K562 (cell line): Measurements from ENCODE around the gene SLC34A3. TPM values are rescaled to one million over a fixed set of nuclear protein-coding genes. Genes with fewer than 3 reads are reported as not detected.
A peak's percentile ranks its signal among the peaks of the same experiment; 100 is the strongest.

ENCODE experiments used
- ATAC-seq: fragments of 200-7000 bp; cut with Tn5 transposase; 3 replicates; pipeline ENCODE4 v1.9.1; 2020; ENCODE audit warnings: moderate library complexity
- BruUV-seq: library from RNA; stranded (reverse); fragments of 400-500 nt; replicated peaks from 2 replicates; lab custom pipeline; 2021; lab: Mats Ljungman, UMichigan
- CTCF ChIA-PET: fragments of 300-600 bp; formaldehyde crosslinking; extraction: SDS; loops from one replicate; lab custom pipeline; 2021; ENCODE audit warnings: low intra/inter-chr PET ratio; lab: Yijun Ruan, JAX
- POLR2A ChIA-PET: fragments of 300-600, 350-650 bp; sonication (Branson Sonifier 250); formaldehyde crosslinking; extraction: SDS; loops from one replicate; lab custom pipeline; 2021; ENCODE audit warnings: antibody characterized with exemption, inconsistent platforms; lab: Yijun Ruan, JAX
- DNase-seq, 4 experiments: peaks; one replicate each; pipeline versions ENCODE4 v3.0.0 to v3.0.0-alpha.2; 2011 to 2018; ENCODE audit warnings: low spot score in 3 of 4, mixed read lengths in 3 of 4; ENCODE audit errors: extremely low read depth in 1 of 4
- FAIRE-seq: peaks from 2 replicates; lab custom pipeline; 2011; peaks lifted over from hg19 to GRCh38; lab: Jason Lieb, UNC
- H2AFZ ChIP-seq: 2 replicates; pipeline ENCODE4 v1.6.0; 2011; ENCODE audit warnings: low read depth, low read length, control low read depth, inconsistent platforms
- H3K27ac ChIP-seq: fragments of 200-600 bp; 3 replicates; pipeline ENCODE4 v1.8.0; 2011; ENCODE audit warnings: low read depth, mild to moderate bottlenecking, control low read depth, inconsistent platforms, low read length, moderate library complexity, mixed read lengths; ENCODE audit errors: extremely low read depth
- H3K27me3 ChIP-seq, 2 experiments: fragments of 300-600 bp in 1 of 2; 2 replicates in 1 of 2; 3 replicates in 1 of 2; pipeline versions ENCODE4 v1.6.0 to v1.8.0; 2011; ENCODE audit warnings: inconsistent platforms in 2 of 2, low read length in 2 of 2, mild to moderate bottlenecking in 1 of 2, mixed read lengths in 1 of 2, moderate library complexity in 1 of 2; ENCODE audit not compliant: control insufficient read depth in 2 of 2, insufficient read depth in 2 of 2
- H3K36me3 ChIP-seq: fragments of 300-600 bp; 3 replicates; pipeline ENCODE4 v1.8.0; 2011; ENCODE audit warnings: mild to moderate bottlenecking, low read length, inconsistent platforms; ENCODE audit not compliant: control insufficient read depth, insufficient read depth
- H3K4me1 ChIP-seq, 2 experiments: fragments of 200-600 bp in 1 of 2; replicated peaks in 1 of 2; 2 replicates in 1 of 2; 3 replicates in 1 of 2; pipeline versions ENCODE4 v1.5.1 to v1.8.0; 2011; ENCODE audit warnings: inconsistent platforms in 2 of 2, low read length in 2 of 2, mild to moderate bottlenecking in 1 of 2, mixed read lengths in 1 of 2, moderate library complexity in 1 of 2; ENCODE audit not compliant: control insufficient read depth in 2 of 2, insufficient read depth in 2 of 2
- H3K4me2 ChIP-seq: 2 replicates; pipeline ENCODE4 v1.6.1; 2011; ENCODE audit warnings: low read length, control low read depth, inconsistent platforms, mixed read lengths; ENCODE audit not compliant: insufficient read depth
- H3K4me3 ChIP-seq: fragments of 200-600 bp; sonication (generic), shearing (Covaris generic); 2 replicates; pipeline ENCODE4 v1.5.1; 2016; ENCODE audit warnings: control low read depth, inconsistent platforms
- H3K79me2 ChIP-seq: fragments of 200-600 bp; 3 replicates; pipeline ENCODE4 v1.8.0; 2011; ENCODE audit warnings: low read length, inconsistent platforms; ENCODE audit not compliant: control insufficient read depth, insufficient read depth
- H3K9ac ChIP-seq, 2 experiments: 2 replicates each; pipeline versions ENCODE4 v1.6.0 to v1.6.1; 2011; ENCODE audit warnings: low read depth in 2 of 2, low read length in 2 of 2, control low read depth in 1 of 2, inconsistent platforms in 1 of 2, mild to moderate bottlenecking in 1 of 2, mixed read lengths in 1 of 2; ENCODE audit not compliant: insufficient read depth in 1 of 2
- H3K9me1 ChIP-seq: one replicate; pipeline ENCODE4 v1.6.0; 2011; ENCODE audit warnings: inconsistent platforms, mild to moderate bottlenecking, low read length, moderate library complexity; ENCODE audit not compliant: control insufficient read depth, insufficient read depth
- H3K9me3 ChIP-seq: replicated peaks from 2 replicates; pipeline ENCODE4 v1.5.1; 2011; ENCODE audit warnings: low read depth, low read length, inconsistent platforms; ENCODE audit not compliant: control insufficient read depth, insufficient read depth
- H4K20me1 ChIP-seq: replicated peaks from 2 replicates; pipeline ENCODE4 v1.6.1; 2011; ENCODE audit warnings: low read length, inconsistent platforms, mixed read lengths; ENCODE audit not compliant: control insufficient read depth, insufficient read depth
- EGR1 ChIP-seq: fragments of 450-650 bp; conservative IDR thresholded peaks from 2 replicates; pipeline ENCODE4 v1.6.1; 2017; ENCODE audit warnings: mild to moderate bottlenecking
- FOXK1 ChIP-seq: sonication (generic); formaldehyde crosslinking; IDR thresholded peaks from 2 replicates; pipeline ENCODE4 v1.8.0; 2022; ENCODE audit warnings: missing genetic modification reagents, mild to moderate bottlenecking, borderline replicate concordance
- GABPA ChIP-seq: fragments of 200-800 bp; sonication (Bioruptor generic); conservative IDR thresholded peaks from 2 replicates; pipeline ENCODE4 v1.6.1; 2016; ENCODE audit warnings: low read depth, missing genetic modification characterization, missing compliant biosample characterization
- RBM22 ChIP-seq: fragments of 200-400 bp; formaldehyde crosslinking; IDR thresholded peaks from 2 replicates; pipeline ENCODE4 v1.6.1; 2018; ENCODE audit warnings: low read length, low read depth; ENCODE audit not compliant: poor library complexity, severe bottlenecking
- YY1 ChIP-seq, 3 experiments: IDR thresholded peaks; 2 replicates each; pipeline ENCODE4 v1.6.1; 2011; ENCODE audit warnings: low read length in 2 of 3, mild to moderate bottlenecking in 2 of 3, moderate library complexity in 2 of 3, borderline replicate concordance in 1 of 3, control low read depth in 1 of 3, low read depth in 1 of 3; ENCODE audit not compliant: insufficient read depth in 3 of 3, insufficient replicate concordance in 2 of 3, control insufficient read depth in 1 of 3, insufficient read length in 1 of 3; ENCODE audit errors: extremely low read depth in 1 of 3
- ZNF717 ChIP-seq: fragments of 250-450 bp; sonication (Bioruptor Pico); IDR thresholded peaks from 2 replicates; pipeline ENCODE4 v1.5.0; 2021
- ZNF75A ChIP-seq: fragments of 450-650 bp; formaldehyde crosslinking; IDR thresholded peaks from 2 replicates; pipeline ENCODE4 v1.4.0; 2020; ENCODE audit warnings: mild to moderate bottlenecking
- ZSCAN32 ChIP-seq: fragments of 450-650 bp; formaldehyde crosslinking; IDR thresholded peaks from 2 replicates; pipeline ENCODE4 v1.4.0; 2020; ENCODE audit warnings: mild to moderate bottlenecking, moderate library complexity
- WGBS: fragments of 100-300 bp; shearing (Covaris generic); methylation state at CpG from one replicate; pipeline ENCODE4 v1.1.6; 2016; ENCODE audit warnings: low coverage, mixed read lengths; ENCODE audit not compliant: insufficient coverage; ENCODE audit errors: missing lambda C conversion rate; 5-methylcytosine and 5-hydroxymethylcytosine counted together
- in situ Hi-C: fragments of 300-500 bp; cut with MboI; formaldehyde crosslinking; loops from 4 replicates; pipeline ENCODE4 v1.15.0; 2018; ENCODE audit warnings: inconsistent platforms, mixed read lengths
- intact Hi-C: fragments of 100-400 bp; cut with micrococcal nuclease; formaldehyde crosslinking; loops from 2 replicates; pipeline ENCODE4 v1.14.2; 2022
- polyA plus RNA-seq, 8 experiments: library from polyadenylated mRNA; depleted of rRNA in 4 of 8; stranded (reverse) in 5 of 8; unstranded in 3 of 8; fragments of >200 nt; fragmentation: Nextera tagmentation in 2 of 8; fragmentation: Illumina TruSeq in 1 of 8; extraction: Ambion mirVana in 2 of 8; extraction: Trizol in 1 of 8; gene quantifications; 2 replicates each; pipeline versions ENCODE4 v1.2.1 to v1.2.3, GENCODE V29; 2011 to 2014; ENCODE audit warnings: inconsistent platforms in 1 of 8, missing spikeins in 1 of 8
- total RNA-seq, 7 experiments: library from RNA; depleted of rRNA in 6 of 7; stranded (reverse); fragments of >200 nt in 6 of 7; fragmentation: Illumina TruSeq in 2 of 7; extraction: Trizol in 2 of 7; gene quantifications; 2 replicates each; pipeline versions ENCODE4 v1.2.1 to v1.2.3, GENCODE V29; 2011 to 2021; ENCODE audit warnings: low replicate concordance in 1 of 7
- TF ChIP-seq, protein P1 (sequence below): conservative IDR thresholded peaks from 2 replicates; pipeline ENCODE4 v1.6.1; 2011; ENCODE audit warnings: low read depth, mild to moderate bottlenecking, low read length; ENCODE audit not compliant: control insufficient read depth
- TF ChIP-seq, protein P2 (sequence below): fragments of 450-650 bp; formaldehyde crosslinking; IDR thresholded peaks from 2 replicates; pipeline ENCODE4 v1.4.0; 2022; ENCODE audit warnings: mild to moderate bottlenecking, moderate library complexity
- TF ChIP-seq, protein P3 (sequence below): fragments of 450-650 bp; IDR thresholded peaks from 2 replicates; pipeline ENCODE4 v1.6.1; 2016; ENCODE audit warnings: low read depth, mild to moderate bottlenecking, moderate library complexity
- TF ChIP-seq, protein P4 (sequence below): sonication (generic); formaldehyde crosslinking; IDR thresholded peaks from 2 replicates; pipeline ENCODE4 v1.8.1; 2023; ENCODE audit warnings: mild to moderate bottlenecking, missing genetic modification reagents

The SLC34A3 gene
- total and polyA plus RNA-seq, 9 of the 15 experiments (the other 6 are each of a cell fraction or from before 2014, with no cell fraction given) = not detected

DNA sequence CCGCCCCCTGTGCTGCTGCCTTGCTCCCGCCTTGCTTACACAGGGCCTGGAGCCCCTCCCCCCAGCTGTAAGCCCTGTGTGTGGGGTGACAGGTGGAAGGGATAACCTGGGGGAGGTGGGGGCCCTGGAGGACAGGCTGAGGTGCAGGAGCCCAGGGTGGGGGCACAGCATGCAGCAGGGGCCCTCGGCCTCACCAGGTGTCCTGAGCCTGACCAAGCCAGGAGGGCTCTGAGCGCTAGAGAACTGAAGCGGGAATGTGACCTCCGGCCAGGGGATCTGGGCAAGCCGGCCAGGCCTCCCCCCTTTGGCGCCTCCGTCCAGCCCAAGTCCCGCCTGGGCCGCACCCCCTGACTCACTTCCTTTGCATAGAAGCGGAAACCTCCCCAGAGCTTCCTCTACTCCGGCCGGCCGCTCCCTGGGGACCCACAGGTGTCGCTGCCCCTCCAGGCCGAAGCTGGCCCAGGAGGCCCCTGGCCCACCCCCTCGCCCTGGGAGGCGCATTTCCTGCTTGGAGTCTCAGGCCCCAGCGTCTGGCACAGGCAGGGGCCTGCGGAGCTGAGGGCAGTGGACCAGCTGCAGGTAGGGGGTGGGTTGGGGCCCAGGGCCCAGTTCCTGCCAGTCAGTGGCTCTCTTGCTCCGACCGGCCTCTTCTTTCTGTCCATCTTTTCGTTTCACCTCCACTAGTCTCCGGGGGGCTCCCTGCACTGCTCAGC is 46.8 kb downstream of the SLC34A3 start, which contains the start of gene TOR4A (continued):
- TF ChIP-seq, protein P1, sequence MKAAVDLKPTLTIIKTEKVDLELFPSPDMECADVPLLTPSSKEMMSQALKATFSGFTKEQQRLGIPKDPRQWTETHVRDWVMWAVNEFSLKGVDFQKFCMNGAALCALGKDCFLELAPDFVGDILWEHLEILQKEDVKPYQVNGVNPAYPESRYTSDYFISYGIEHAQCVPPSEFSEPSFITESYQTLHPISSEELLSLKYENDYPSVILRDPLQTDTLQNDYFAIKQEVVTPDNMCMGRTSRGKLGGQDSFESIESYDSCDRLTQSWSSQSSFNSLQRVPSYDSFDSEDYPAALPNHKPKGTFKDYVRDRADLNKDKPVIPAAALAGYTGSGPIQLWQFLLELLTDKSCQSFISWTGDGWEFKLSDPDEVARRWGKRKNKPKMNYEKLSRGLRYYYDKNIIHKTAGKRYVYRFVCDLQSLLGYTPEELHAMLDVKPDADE = peak; percentile 27; the same call in 1 of the 2 replicates

DNA sequence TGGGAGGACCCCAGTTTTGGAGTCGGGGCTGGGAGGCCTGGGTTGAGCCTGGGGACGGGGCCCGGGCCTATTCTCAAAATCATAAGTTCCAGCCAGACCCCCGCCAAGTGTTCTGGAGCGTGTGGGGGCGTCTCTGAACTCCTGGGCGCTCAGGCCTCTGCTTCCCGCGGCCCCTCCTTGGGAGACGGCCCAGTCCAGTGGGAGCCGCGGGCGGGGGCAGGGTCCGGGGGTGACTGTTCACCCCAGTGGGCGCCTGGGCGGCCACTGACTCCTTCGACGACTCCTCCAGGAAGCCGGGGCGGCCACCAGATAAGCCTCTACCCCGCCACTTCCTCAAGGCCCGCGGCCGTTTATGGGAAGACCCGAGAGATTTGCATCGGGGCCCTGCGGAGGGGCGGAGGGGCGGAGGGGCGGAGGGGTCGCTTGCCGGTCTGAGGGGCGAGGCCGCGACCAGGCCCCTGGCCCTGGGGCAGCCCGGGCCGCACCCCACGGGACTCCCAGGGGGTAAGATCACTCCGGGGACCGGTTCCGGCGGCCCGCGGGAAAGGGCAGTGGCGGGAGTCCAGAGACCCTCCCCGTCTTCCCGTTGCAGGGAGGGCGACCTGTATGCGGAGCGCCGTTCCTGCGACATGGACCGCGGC is 47.5 kb downstream of the SLC34A3 start:
- peak overlapping the region; percentile 88 for H3K4me3 ChIP-seq
- H3K4me1 ChIP-seq = peaks cover 17 to 86% of the 10 kb centered on the region in 2 experiments
- H3K36me3 ChIP-seq = peaks cover 49% of the 10 kb centered on the region; the same call in 1 of the 3 replicates
- peak overlapping the region; percentile 51; the same call in 1 of the 2 replicates for H2AFZ ChIP-seq
- CTCF ChIA-PET = interaction anchor here (0.8 to 2.3 kb wide), 2 partner anchors 17 to 145 kb away, joined by 4 to 8 read pairs; partner anchors contain the start of genes EXD3 and NOXA1
- DNase-seq (peak; percentile 64 to 72 (median 65)), ATAC-seq (peak; percentile 48), FAIRE-seq (no peak)
- no peaks in the 10 kb centered on the region for H3K27me3 ChIP-seq
- peak overlapping the region; percentile 82 for H3K4me2 ChIP-seq
- H3K27ac ChIP-seq = peak overlapping the region; percentile 98
- H3K9me3 ChIP-seq = no peaks in the 10 kb centered on the region
- POLR2A ChIA-PET = interaction anchor here (0.6 to 2.6 kb wide), 9 partner anchors 9 to 275 kb away, joined by 3 to 23 read pairs (median 5); partner anchors contain the start of gene TUBB4B
- in situ Hi-C loops = no loop called here
- H3K9me1 ChIP-seq = no peaks in the 10 kb centered on the region
- TSS peak; percentile 63 for BruUV-seq
- intact Hi-C loops = no loop called here
- peaks cover 37% of the 10 kb centered on the region for H3K79me2 ChIP-seq
- peak overlapping the region; percentile 91 to 92 for H3K9ac ChIP-seq
- 2% methylated on average over 39 of the region's 54 CpGs for WGBS
- H4K20me1 ChIP-seq = no peaks in the 10 kb centered on the region
- TF ChIP-seq RBM22 = peak; percentile 8
- peak in 2 of 3 experiments; percentile 21 to 56 for TF ChIP-seq YY1 (IDR thresholded peaks at IDR 0.05; ENCODE audit: borderline replicate concordance in 1 of 3, control insufficient read depth in 1 of 3, extremely low read depth in 1 of 3, insufficient read depth in 3 of 3, insufficient read length in 1 of 3, insufficient replicate concordance in 2 of 3, low read depth in 1 of 3, low read length in 2 of 3)
- peak; percentile 64; the same call in 1 of the 2 replicates for TF ChIP-seq FOXK1
- TF ChIP-seq GABPA = peak; percentile 10; the same call in 1 of the 2 replicates
- no peak for TF ChIP-seq ZSCAN32 (CRISPR knock-in tag)
- no peak for TF ChIP-seq ZNF75A (CRISPR knock-in tag)
- TF ChIP-seq ZNF717 (CRISPR knock-in tag) = no peak
- TF ChIP-seq, protein P2, sequence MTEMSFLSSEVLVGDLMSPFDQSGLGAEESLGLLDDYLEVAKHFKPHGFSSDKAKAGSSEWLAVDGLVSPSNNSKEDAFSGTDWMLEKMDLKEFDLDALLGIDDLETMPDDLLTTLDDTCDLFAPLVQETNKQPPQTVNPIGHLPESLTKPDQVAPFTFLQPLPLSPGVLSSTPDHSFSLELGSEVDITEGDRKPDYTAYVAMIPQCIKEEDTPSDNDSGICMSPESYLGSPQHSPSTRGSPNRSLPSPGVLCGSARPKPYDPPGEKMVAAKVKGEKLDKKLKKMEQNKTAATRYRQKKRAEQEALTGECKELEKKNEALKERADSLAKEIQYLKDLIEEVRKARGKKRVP (CRISPR knock-in tag) = no peak
- TF ChIP-seq, protein P3, sequence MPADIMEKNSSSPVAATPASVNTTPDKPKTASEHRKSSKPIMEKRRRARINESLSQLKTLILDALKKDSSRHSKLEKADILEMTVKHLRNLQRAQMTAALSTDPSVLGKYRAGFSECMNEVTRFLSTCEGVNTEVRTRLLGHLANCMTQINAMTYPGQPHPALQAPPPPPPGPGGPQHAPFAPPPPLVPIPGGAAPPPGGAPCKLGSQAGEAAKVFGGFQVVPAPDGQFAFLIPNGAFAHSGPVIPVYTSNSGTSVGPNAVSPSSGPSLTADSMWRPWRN = no peak
- peak; percentile 82 for TF ChIP-seq EGR1
- TF ChIP-seq, protein P4, sequence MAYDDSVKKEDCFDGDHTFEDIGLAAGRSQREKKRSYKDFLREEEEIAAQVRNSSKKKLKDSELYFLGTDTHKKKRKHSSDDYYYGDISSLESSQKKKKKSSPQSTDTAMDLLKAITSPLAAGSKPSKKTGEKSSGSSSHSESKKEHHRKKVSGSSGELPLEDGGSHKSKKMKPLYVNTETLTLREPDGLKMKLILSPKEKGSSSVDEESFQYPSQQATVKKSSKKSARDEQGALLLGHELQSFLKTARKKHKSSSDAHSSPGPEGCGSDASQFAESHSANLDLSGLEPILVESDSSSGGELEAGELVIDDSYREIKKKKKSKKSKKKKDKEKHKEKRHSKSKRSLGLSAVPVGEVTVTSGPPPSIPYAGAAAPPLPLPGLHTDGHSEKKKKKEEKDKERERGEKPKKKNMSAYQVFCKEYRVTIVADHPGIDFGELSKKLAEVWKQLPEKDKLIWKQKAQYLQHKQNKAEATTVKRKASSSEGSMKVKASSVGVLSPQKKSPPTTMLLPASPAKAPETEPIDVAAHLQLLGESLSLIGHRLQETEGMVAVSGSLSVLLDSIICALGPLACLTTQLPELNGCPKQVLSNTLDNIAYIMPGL = no peak
